ENCODE data around the gene SLC7A4.

SLC7A4 gene

GRCh38 chr22:21015466-21016006 lies 16.8 kb downstream of the SLC7A4 start:
- Histone ChIP-seq H3K27ac (peak overlapping the region; percentile 69), H3K4me3 (ENCODE audit: low read depth, low read length) (no peak overlapping the region), H3K9me3 (ENCODE audit: severe bottlenecking) (no peaks in the 10 kb centered on the region), H3K27me3 (ENCODE audit: insufficient read depth, low read depth, severe bottlenecking) (no peaks in the 10 kb centered on the region), H3K36me3 (no peaks in the 10 kb centered on the region; the same call in 1 of the 2 replicates)
- TF ChIP-seq CTCF (IDR thresholded peaks at IDR 0.05; ENCODE audit: low read depth, low read length) = no peak
- no peak for DNase-seq

- Histone ChIP-seq H3K4me3 (ENCODE audit: low read depth, low read length) (peak within 1 kb of the TSS; percentile 67), H3K27ac (peak within 1 kb of the TSS; percentile 86), H3K27me3 (ENCODE audit: insufficient read depth, low read depth, severe bottlenecking) (no peaks in the 10 kb centered on the region), H3K36me3 (peaks cover 4% of the 10 kb centered on the region; the same call in 1 of the 2 replicates), H3K9me3 (ENCODE audit: severe bottlenecking) (no peaks in the 10 kb centered on the region)
- TF ChIP-seq CTCF (IDR thresholded peaks at IDR 0.05; ENCODE audit: low read depth, low read length) = no peak
- DNase-seq = peak; percentile 76
Measured at GRCh38 chr22:21014726-21015465, 17.5 kb downstream of the SLC7A4 start, which contains the start of gene P2RX6. Gene P2RX6 (plus strand): TSS chr22:21015165. CDS start chr22:21015175, 10 bp downstream.

GRCh38 chr22:21014202-21014725 lies 18.1 kb downstream of the SLC7A4 start:
- DNase-seq = peak; percentile 98
- no peak for TF ChIP-seq CTCF (IDR thresholded peaks at IDR 0.05; ENCODE audit: low read depth, low read length)
- Histone ChIP-seq H3K27me3 (ENCODE audit: insufficient read depth, low read depth, severe bottlenecking) (no peaks in the 10 kb centered on the region), H3K9me3 (ENCODE audit: severe bottlenecking) (no peaks in the 10 kb centered on the region), H3K4me3 (ENCODE audit: low read depth, low read length) (peak overlapping the region; percentile 67), H3K27ac (peak overlapping the region; percentile 86), H3K36me3 (peaks cover 9% of the 10 kb centered on the region)

DNA sequence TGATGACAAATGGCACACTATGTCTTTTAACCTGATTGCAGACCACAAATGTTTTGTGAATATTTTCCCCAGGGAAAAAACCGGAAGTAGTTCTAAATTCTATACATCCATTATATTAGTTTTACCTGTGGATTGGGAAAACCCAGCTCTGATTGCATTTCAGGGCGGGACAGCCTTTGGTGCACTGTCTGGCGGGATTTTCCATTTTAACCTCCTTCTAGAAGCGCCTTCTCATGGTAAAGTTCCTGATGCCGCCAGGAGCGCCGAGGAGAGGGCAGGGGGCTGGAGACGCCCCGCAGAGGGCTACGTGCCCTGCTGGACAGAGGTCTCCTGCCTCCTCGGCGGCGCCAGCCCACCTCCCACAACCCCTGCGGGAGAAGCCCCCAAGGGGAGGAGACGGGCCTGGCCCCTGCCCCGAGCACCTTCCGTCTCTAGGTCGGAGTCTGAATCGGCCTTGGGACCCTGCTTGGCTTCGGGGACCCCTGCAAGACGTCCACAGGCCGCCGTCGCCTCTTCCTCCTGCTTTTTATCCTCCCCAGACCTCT lies 18.6 kb downstream of the SLC7A4 start:
- no peaks in the 10 kb centered on the region for H3K27me3 ChIP-seq (ENCODE audit: insufficient read depth, low read depth, severe bottlenecking)
- no peaks in the 10 kb centered on the region for H3K9me3 ChIP-seq (ENCODE audit: severe bottlenecking)
- no peak for TF ChIP-seq CTCF (IDR thresholded peaks at IDR 0.05; ENCODE audit: low read depth, low read length)
- H3K4me3 ChIP-seq (ENCODE audit: low read depth, low read length) = peak overlapping the region; percentile 67
- H3K36me3 ChIP-seq = peaks cover 10% of the 10 kb centered on the region
- no peak for DNase-seq
- peak overlapping the region; percentile 86 for H3K27ac ChIP-seq

- no peak for TF ChIP-seq CTCF (IDR thresholded peaks at IDR 0.05; ENCODE audit: low read depth, low read length)
- no peak for DNase-seq
- peak overlapping the region; percentile 67; the same call in 1 of the 2 replicates for H3K4me3 ChIP-seq (ENCODE audit: low read depth, low read length)
- peak overlapping the region; percentile 86 for H3K27ac ChIP-seq
- H3K27me3 ChIP-seq (ENCODE audit: insufficient read depth, low read depth, severe bottlenecking) = no peaks in the 10 kb centered on the region
- no peaks in the 10 kb centered on the region for H3K9me3 ChIP-seq (ENCODE audit: severe bottlenecking)
- peaks cover 16% of the 10 kb centered on the region for H3K36me3 ChIP-seq
Measured at GRCh38 chr22:21012446-21013407, 19.6 kb downstream of the SLC7A4 start.

Data from WERI-Rb-1 (cell line).